T-helper 9 cell (primary cell): Measurements from ENCODE around the gene SLC22A2.
"Not testable (repeated sequence)": the region's sequence is repeated elsewhere in the genome, so short reads cannot be mapped to it uniquely, and the experiment has no call there.

Experiments
- DNase-seq: peaks from one replicate; pipeline ENCODE4 v3.0.0-alpha.2; 2020
- total RNA-seq, 2 donors: gene quantifications; one replicate each; lab custom pipeline; 2026; lab: John Stamatoyannopoulos, UW

The SLC22A2 gene
- 0 reads per million in 2 donors for total RNA-seq

- DNase-seq: no peak
Observed at GRCh38 chr6:160258346-160259142, at the start of gene SLC22A2. Gene SLC22A2, minus strand, starts transcription at chr6:160258821. Its CDS starts 64 bp downstream, at chr6:160258757.

- no peak for DNase-seq
Observed at GRCh38 chr6:160305926-160306713, 47.5 kb upstream of the SLC22A2 start.

GRCh38 chr6:160303806-160304205 lies 45.2 kb upstream of the SLC22A2 start:
- DNase-seq: no peak

GRCh38 chr6:160302431-160303082 lies 43.9 kb upstream of the SLC22A2 start:
- not testable (repeated sequence) for DNase-seq

GRCh38 chr6:160301339-160301738 lies 42.7 kb upstream of the SLC22A2 start:
- no peak for DNase-seq

GRCh38 chr6:160300076-160300695 lies 41.6 kb upstream of the SLC22A2 start:
- DNase-seq: no peak

GRCh38 chr6:160299559-160299958 lies 40.9 kb upstream of the SLC22A2 start:
- no peak for DNase-seq

- no peak for DNase-seq
Observed at GRCh38 chr6:160298121-160298520, 39.5 kb upstream of the SLC22A2 start.

GRCh38 chr6:160297310-160297709 lies 38.7 kb upstream of the SLC22A2 start:
- no peak for DNase-seq

GRCh38 chr6:160293844-160294243 lies 35.2 kb upstream of the SLC22A2 start:
- no peak for DNase-seq

- DNase-seq: no peak
Observed at GRCh38 chr6:160285541-160286105, 27.0 kb upstream of the SLC22A2 start.

GRCh38 chr6:160284575-160284974 lies 26.0 kb upstream of the SLC22A2 start:
- no peak for DNase-seq

GRCh38 chr6:160282444-160282843 lies 23.8 kb upstream of the SLC22A2 start:
- no peak for DNase-seq

GRCh38 chr6:160279850-160280249 lies 21.2 kb upstream of the SLC22A2 start:
- DNase-seq: no peak

- no peak for DNase-seq
Observed at GRCh38 chr6:160278786-160279310, 20.2 kb upstream of the SLC22A2 start.

GRCh38 chr6:160278311-160278710 lies 19.7 kb upstream of the SLC22A2 start:
- DNase-seq: no peak

- no peak for DNase-seq
Observed at GRCh38 chr6:160277546-160277945, 18.9 kb upstream of the SLC22A2 start.

GRCh38 chr6:160277144-160277543 lies 18.5 kb upstream of the SLC22A2 start:
- no peak for DNase-seq

- DNase-seq: no peak
Observed at GRCh38 chr6:160276126-160276525, 17.5 kb upstream of the SLC22A2 start.

- no peak for DNase-seq
Observed at GRCh38 chr6:160275511-160276003, 16.9 kb upstream of the SLC22A2 start.

GRCh38 chr6:160274871-160275510 lies 16.4 kb upstream of the SLC22A2 start:
- DNase-seq: no peak

- no peak for DNase-seq
Observed at GRCh38 chr6:160273750-160274149, 15.1 kb upstream of the SLC22A2 start.
